Mesothelial cell of epicardium (in vitro differentiated cells): ENCODE results near the gene VPS13A. TPM values are rescaled to one million over a fixed set of nuclear protein-coding genes. Genes with fewer than 3 reads are reported as not detected.
A peak's percentile ranks its signal among the peaks of the same experiment; 100 is the strongest.
"Not testable (repeated sequence)": the region's sequence is repeated elsewhere in the genome, so short reads cannot be mapped to it uniquely, and the experiment has no call there.

ENCODE experiments used
- DNase-seq, 2 experiments: peaks; one replicate each; pipeline ENCODE4 v3.0.0; 2021; ENCODE audit warnings: low spot score in 2 of 2; ENCODE audit not compliant: unreplicated experiment in 2 of 2
- H3K27ac Mint-ChIP-seq: 2 replicates; pipeline ENCODE4 v1.8.0; 2021; ENCODE audit warnings: mixed read lengths
- H3K27me3 Mint-ChIP-seq: 2 replicates; pipeline ENCODE4 v1.8.0; 2021; ENCODE audit warnings: low read depth, mixed read lengths
- H3K36me3 Mint-ChIP-seq: 2 replicates; pipeline ENCODE4 v1.8.0; 2021; ENCODE audit warnings: mixed read lengths
- H3K4me1 Mint-ChIP-seq: 2 replicates; pipeline ENCODE4 v1.8.0; 2021; ENCODE audit warnings: mixed read lengths
- H3K4me3 Mint-ChIP-seq: 2 replicates; pipeline ENCODE4 v1.8.0; 2021; ENCODE audit warnings: mild to moderate bottlenecking, moderate library complexity, mixed read lengths
- H3K9me3 Mint-ChIP-seq: 2 replicates; pipeline ENCODE4 v1.8.0; 2021; ENCODE audit warnings: mixed read lengths
- CTCF ChIP-seq: fragments of 200-600 bp; sonication (generic); IDR thresholded peaks from one replicate; pipeline ENCODE4 v1.5.0; 2021; ENCODE audit warnings: antibody characterized with exemption; ENCODE audit not compliant: unreplicated experiment
- total RNA-seq: library from RNA; stranded (reverse); gene quantifications from 3 replicates; pipeline ENCODE4 v1.2.1, GENCODE V29; 2021

VPS13A gene
- total RNA-seq, 1 donor from 2014 or later = 42.1 TPM

GRCh38 chr9:77440057-77440456, 262.7 kb downstream of the VPS13A start:
- Mint-ChIP-seq H3K4me3 (peak overlapping the region; percentile 5), H3K27me3 (no peaks in the 10 kb centered on the region), H3K9me3 (no peaks in the 10 kb centered on the region), H3K4me1 (peaks cover 14% of the 10 kb centered on the region), H3K27ac (peak overlapping the region; percentile 86), H3K36me3 (no peaks in the 10 kb centered on the region)
- DNase-seq = no peak
- no peak for TF ChIP-seq CTCF

GRCh38 chr9:77441124-77441523, 263.8 kb downstream of the VPS13A start:
- not testable (repeated sequence) for H3K4me1 Mint-ChIP-seq, H3K36me3 Mint-ChIP-seq, DNase-seq, H3K9me3 Mint-ChIP-seq, H3K27me3 Mint-ChIP-seq, H3K4me3 Mint-ChIP-seq, H3K27ac Mint-ChIP-seq

- peaks cover 2% of the 10 kb centered on the region for H3K9me3 Mint-ChIP-seq
- peaks cover 10% of the 10 kb centered on the region for H3K4me1 Mint-ChIP-seq
- no peaks in the 10 kb centered on the region for H3K36me3 Mint-ChIP-seq
- H3K4me3 Mint-ChIP-seq = no peak overlapping the region
- no peak for TF ChIP-seq CTCF
- no peaks in the 10 kb centered on the region for H3K27me3 Mint-ChIP-seq
- DNase-seq = no peak
- no peak overlapping the region for H3K27ac Mint-ChIP-seq
These were observed 265.1 kb downstream of the VPS13A start for GRCh38 chr9:77442436-77442835.

- no peak for TF ChIP-seq CTCF
- Mint-ChIP-seq H3K27ac (no peak overlapping the region), H3K27me3 (no peaks in the 10 kb centered on the region), H3K4me1 (peaks cover 13% of the 10 kb centered on the region), H3K4me3 (no peak overlapping the region), H3K9me3 (peaks cover 17% of the 10 kb centered on the region), H3K36me3 (peaks cover 1% of the 10 kb centered on the region)
- no peak for DNase-seq
These were observed 270.3 kb downstream of the VPS13A start for GRCh38 chr9:77447646-77448045.

GRCh38 chr9:77449240-77450084, 272.1 kb downstream of the VPS13A start:
- peaks cover 1% of the 10 kb centered on the region for H3K36me3 Mint-ChIP-seq
- no peaks in the 10 kb centered on the region for H3K27me3 Mint-ChIP-seq
- peaks cover 13% of the 10 kb centered on the region for H3K4me1 Mint-ChIP-seq
- H3K4me3 Mint-ChIP-seq = no peak overlapping the region
- no peak for DNase-seq
- H3K9me3 Mint-ChIP-seq = peaks cover 17% of the 10 kb centered on the region
- peak overlapping the region; percentile 75 for H3K27ac Mint-ChIP-seq
- TF ChIP-seq CTCF = peak; percentile 11

- Mint-ChIP-seq H3K9me3 (peaks cover 17% of the 10 kb centered on the region), H3K27ac (no peak overlapping the region), H3K4me1 (peaks cover 13% of the 10 kb centered on the region), H3K36me3 (peaks cover 1% of the 10 kb centered on the region), H3K27me3 (no peaks in the 10 kb centered on the region), H3K4me3 (no peak overlapping the region)
- DNase-seq = no peak
- no peak for TF ChIP-seq CTCF
These were observed 272.7 kb downstream of the VPS13A start for GRCh38 chr9:77450085-77450475.
